GM12878 (cell line): ENCODE measurements around the gene TMEM88. TPM values are rescaled to one million over a fixed set of nuclear protein-coding genes. Genes with fewer than 3 reads are reported as not detected.

Source experiments
- ATAC-seq: fragments of 200-7000 bp; cut with Tn5 transposase; 3 replicates; pipeline ENCODE4 v1.9.1; 2020; ENCODE audit warnings: mild to moderate bottlenecking, moderate library complexity
- BruUV-seq: library from RNA; stranded (reverse); fragments of 400-500 nt; replicated peaks from 2 replicates; lab custom pipeline; 2021; lab: Mats Ljungman, UMichigan
- CTCF ChIA-PET: fragments of 300-600 bp; sonication (Branson Sonifier 250); formaldehyde crosslinking; extraction: SDS; loops from one replicate; lab custom pipeline; 2021; ENCODE audit warnings: inconsistent platforms; lab: Yijun Ruan, JAX
- POLR2A ChIA-PET: fragments of 350-600 bp; formaldehyde crosslinking; extraction: SDS; loops from one replicate; lab custom pipeline; 2021; ENCODE audit warnings: inconsistent platforms; lab: Charles Lee
- RAD21 ChIA-PET: fragments of 300-600 bp; sonication (Branson Sonifier 250); formaldehyde crosslinking; loops from one replicate; lab custom pipeline; 2023; ENCODE audit warnings: antibody characterized with exemption; ENCODE audit not compliant: unreplicated experiment; lab: Charles Lee
- SMC1A ChIA-PET: fragments of 300-600 bp; sonication (Branson Sonifier 250); formaldehyde crosslinking; loops from one replicate; lab custom pipeline; 2023; ENCODE audit not compliant: unreplicated experiment, uncharacterized antibody; lab: Charles Lee
- DNase-seq: peaks from one replicate; pipeline ENCODE4 v3.0.0-alpha.2; 2011; ENCODE audit warnings: low read depth, low spot score
- FAIRE-seq: peaks from 3 replicates; lab custom pipeline; 2011; peaks lifted over from hg19 to GRCh38; lab: Jason Lieb, UNC
- H2AFZ ChIP-seq: 2 replicates; pipeline ENCODE4 v1.6.0; 2011; ENCODE audit warnings: low read depth, low read length, control low read depth; ENCODE audit not compliant: control insufficient read depth
- H3K27ac ChIP-seq: 2 replicates; pipeline ENCODE4 v1.5.1; 2011; ENCODE audit warnings: control low read depth; ENCODE audit not compliant: control insufficient read depth, insufficient read depth
- H3K27me3 ChIP-seq, 2 experiments: replicated peaks in 1 of 2; 2 replicates each; pipeline versions ENCODE4 v1.6.0 to v1.6.1; 2011; ENCODE audit warnings: low read length in 1 of 2; ENCODE audit not compliant: control insufficient read depth in 2 of 2, insufficient read depth in 2 of 2
- H3K36me3 ChIP-seq, 2 experiments: 2 replicates each; pipeline ENCODE4 v1.5.1; 2011; ENCODE audit warnings: low read length in 1 of 2; ENCODE audit not compliant: control insufficient read depth in 2 of 2, insufficient read depth in 2 of 2
- H3K4me1 ChIP-seq: 2 replicates; pipeline ENCODE4 v1.6.1; 2011; ENCODE audit warnings: mild to moderate bottlenecking, low read length, moderate library complexity, mixed read lengths; ENCODE audit not compliant: control insufficient read depth, insufficient read depth
- H3K4me2 ChIP-seq: 2 replicates; pipeline ENCODE4 v1.6.0; 2011; ENCODE audit warnings: control low read depth; ENCODE audit not compliant: control insufficient read depth, insufficient read depth
- H3K4me3 ChIP-seq: fragments of 200-600 bp; sonication (generic); 2 replicates; pipeline ENCODE4 v1.5.1; 2016
- H3K79me2 ChIP-seq: 2 replicates; pipeline ENCODE4 v1.6.0; 2011; ENCODE audit warnings: low read length; ENCODE audit not compliant: control insufficient read depth, insufficient read depth
- H3K9ac ChIP-seq: 2 replicates; pipeline ENCODE4 v1.8.0; 2011; ENCODE audit warnings: low read length, control low read depth, mixed read lengths; ENCODE audit not compliant: control insufficient read depth, insufficient read depth
- H3K9me3 ChIP-seq: replicated peaks from 3 replicates; pipeline ENCODE4 v1.5.1; 2011; ENCODE audit warnings: mild to moderate bottlenecking, low read length; ENCODE audit not compliant: control insufficient read depth, insufficient read depth
- H4K20me1 ChIP-seq: 2 replicates; pipeline ENCODE4 v1.6.0; 2011; ENCODE audit not compliant: control insufficient read depth, insufficient read depth
- BHLHE40 ChIP-seq, 2 experiments: fragments of 450-650 bp in 1 of 2; IDR thresholded peaks; 2 replicates each; pipeline ENCODE4 v1.6.1; 2011 to 2017; ENCODE audit warnings: low read depth in 2 of 2, borderline replicate concordance in 1 of 2, improper control_type of control experiment in 1 of 2, low read length in 1 of 2, mild to moderate bottlenecking in 1 of 2
- CTCF ChIP-seq, 3 experiments: IDR thresholded peaks in 2 of 3; conservative IDR thresholded peaks in 1 of 3; 2 replicates each; pipeline ENCODE4 v1.5.1; 2011; ENCODE audit warnings: low read depth in 3 of 3, low read length in 3 of 3, mild to moderate bottlenecking in 3 of 3, control low read depth in 2 of 3, moderate library complexity in 2 of 3, inconsistent platforms in 1 of 3, mixed read lengths in 1 of 3; ENCODE audit not compliant: control insufficient read depth in 2 of 3, insufficient read depth in 1 of 3; ENCODE audit errors: extremely low read depth in 1 of 3
- WGBS: methylation state at CpG from one replicate; pipeline ENCODE4 v1.1.6; 2016; ENCODE audit warnings: low lambda C conversion rate; ENCODE audit not compliant: insufficient replicate concordance, insufficient coverage; ENCODE audit errors: missing lambda C conversion rate; 5-methylcytosine and 5-hydroxymethylcytosine counted together
- in situ Hi-C: fragments of 300-500 bp; cut with MboI; formaldehyde crosslinking; loops from 9 replicates; pipeline ENCODE4 v1.14.3; 2018; ENCODE audit warnings: mixed read lengths
- intact Hi-C: fragments of 100-400 bp; cut with micrococcal nuclease; formaldehyde crosslinking; loops from one replicate; pipeline ENCODE4 v1.14.2; 2022; ENCODE audit not compliant: unreplicated experiment
- polyA plus RNA-seq, 11 experiments: library from polyadenylated mRNA; depleted of rRNA in 4 of 11; unstranded in 6 of 11; stranded (reverse) in 5 of 11; fragments of >200 nt; fragmentation: Nextera tagmentation in 4 of 11; fragmentation: Illumina TruSeq in 1 of 11; extraction: Ambion mirVana in 4 of 11; extraction: Trizol in 1 of 11; gene quantifications; 1 replicate in 1 of 11; 2 replicates in 10 of 11; pipeline versions ENCODE4 v1.2.1 to v1.2.3, GENCODE V29; 2011 to 2016; ENCODE audit warnings: inconsistent platforms in 2 of 11, missing spikeins in 2 of 11, low read depth in 1 of 11
- total RNA-seq, 4 experiments: library from RNA; depleted of rRNA in 3 of 4; stranded (reverse); fragments of >200 nt in 3 of 4; fragmentation: Illumina TruSeq in 1 of 4; extraction: Trizol in 1 of 4; gene quantifications; 2 replicates each; pipeline versions ENCODE4 v1.2.1 to v1.2.3, GENCODE V29; 2013 to 2021

TMEM88 gene
- total and polyA plus RNA-seq, 10 of the 15 experiments (the other 5 are each of a cell fraction or from before 2014, with no cell fraction given) = 0.21 to 2.2 (median 0.62) TPM; not detected in 5

- no TSS peak for BruUV-seq
- FAIRE-seq (no peak), DNase-seq (no peak), ATAC-seq (no peak)
- 0 out of 6 replicates have a peak, but pooled peaks of 1 of the 3 experiments have one; percentile 1 for TF ChIP-seq CTCF (IDR thresholded peaks at IDR 0.05 in 2 of 3, conservative IDR thresholded peaks at IDR 0.05 in 1 of 3; ENCODE audit: control insufficient read depth in 2 of 3, extremely low read depth in 1 of 3, insufficient read depth in 1 of 3, low read depth in 3 of 3, low read length in 3 of 3)
- no peak for TF ChIP-seq BHLHE40 (IDR thresholded peaks at IDR 0.05; ENCODE audit: borderline replicate concordance in 1 of 2, low read depth in 2 of 2, low read length in 1 of 2)
- ChIA-PET RAD21 (no interaction called here), POLR2A (interaction anchor here (0.6 kb wide), 1 partner anchor 538 kb away, joined by 6 read pairs; no protein-coding TSS in a partner anchor), CTCF (interaction anchor here (3.0 kb wide), 1 partner anchor 20 kb away, joined by 47 read pairs; the partner anchor contains the start of gene KDM6B), SMC1A (no interaction called here)
- H3K4me2 ChIP-seq = no peak overlapping the region
- H3K4me3 ChIP-seq = no peak overlapping the region
- H3K79me2 ChIP-seq = peaks cover 11% of the 10 kb centered on the region
- no peak overlapping the region for H2AFZ ChIP-seq
- WGBS = 97% methylated on average over 30 of the region's 51 CpGs
- intact Hi-C loops = no loop called here
- peaks cover 12 to 17% of the 10 kb centered on the region in 2 experiments; a peak in 3 of 4 replicates for H3K36me3 ChIP-seq
- in situ Hi-C loops = no loop called here
- no peak overlapping the region for H3K27ac ChIP-seq
- no peak overlapping the region for H3K9ac ChIP-seq
- no peaks in the 10 kb centered on the region for H3K27me3 ChIP-seq
- no peaks in the 10 kb centered on the region for H3K9me3 ChIP-seq
- peaks cover 26% of the 10 kb centered on the region for H3K4me1 ChIP-seq
- H4K20me1 ChIP-seq = no peaks in the 10 kb centered on the region; the same call in 1 of the 2 replicates
Observed at GRCh38 chr17:7852919-7853690, 1.8 kb upstream of the TMEM88 start.
